CD4-positive, alpha-beta T cell (primary cell): Measurements from ENCODE around the gene GPR3. TPM values are rescaled to one million over a fixed set of nuclear protein-coding genes. Genes with fewer than 3 reads are reported as not detected.

Experiments
- ATAC-seq: fragments of 200-7000 bp; cut with Tn5 transposase; one replicate; pipeline ENCODE4 v1.10.0; 2022; ENCODE audit warnings: mild to moderate bottlenecking; ENCODE audit not compliant: poor library complexity
- CTCF ChIA-PET: fragments of 350-600 bp; sonication (Branson Sonifier 250); formaldehyde crosslinking; loops from one replicate; lab custom pipeline; 2021; ENCODE audit warnings: antibody characterized with exemption, inconsistent platforms; lab: Charles Lee
- POLR2A ChIA-PET: fragments of 350-600 bp; sonication (Branson Sonifier 250); formaldehyde crosslinking; loops from one replicate; lab custom pipeline; 2021; ENCODE audit warnings: antibody characterized with exemption, inconsistent platforms; lab: Charles Lee
- DNase-seq, 14 experiments: peaks; one replicate each; pipeline ENCODE4 v3.0.0-alpha.2; 2013 to 2020; ENCODE audit warnings: mixed read lengths in 2 of 14
- H3K27ac ChIP-seq, 2 donors: one replicate each; pipeline versions ENCODE4 v1.5.1 to v1.7.0; 2013; ENCODE audit warnings: low read length in 2 of 2, low read depth in 1 of 2, mild to moderate bottlenecking in 1 of 2
- H3K27me3 ChIP-seq, 2 experiments: 1 replicate in 1 of 2; 2 replicates in 1 of 2; pipeline versions ENCODE4 v1.6.1 to v1.7.0; 2013; ENCODE audit warnings: low read length in 2 of 2, control low read depth in 1 of 2, mild to moderate bottlenecking in 1 of 2, moderate library complexity in 1 of 2; ENCODE audit not compliant: insufficient read depth in 2 of 2, control insufficient read depth in 1 of 2
- H3K36me3 ChIP-seq: one replicate; pipeline ENCODE4 v1.6.1; 2013; ENCODE audit warnings: low read length, control low read depth; ENCODE audit not compliant: insufficient read depth
- H3K4me1 ChIP-seq: one replicate; pipeline ENCODE4 v1.6.1; 2013; ENCODE audit warnings: low read length, control low read depth; ENCODE audit not compliant: insufficient read depth
- H3K4me3 ChIP-seq: one replicate; pipeline ENCODE4 v1.5.1; 2013; ENCODE audit warnings: mild to moderate bottlenecking, low read length, moderate library complexity
- H3K9me3 ChIP-seq, 2 experiments: 1 replicate in 1 of 2; 2 replicates in 1 of 2; pipeline versions ENCODE4 v1.6.1 to v1.7.0; 2013; ENCODE audit warnings: low read length in 2 of 2, mild to moderate bottlenecking in 2 of 2, control low read depth in 1 of 2, moderate library complexity in 1 of 2; ENCODE audit not compliant: control insufficient read depth in 1 of 2, insufficient read depth in 1 of 2
- H3K27ac Mint-ChIP-seq: one replicate; pipeline ENCODE4 v1.8.0; 2020; ENCODE audit warnings: mixed read lengths
- H3K27me3 Mint-ChIP-seq: one replicate; pipeline ENCODE4 v1.8.0; 2021; ENCODE audit warnings: mixed read lengths
- H3K36me3 Mint-ChIP-seq: one replicate; pipeline ENCODE4 v1.8.0; 2021; ENCODE audit warnings: low read depth, mixed read lengths
- H3K4me1 Mint-ChIP-seq: one replicate; pipeline ENCODE4 v1.8.0; 2021; ENCODE audit warnings: low read depth, mixed read lengths
- H3K4me3 Mint-ChIP-seq: one replicate; pipeline ENCODE4 v1.8.0; 2020; ENCODE audit warnings: mild to moderate bottlenecking, mixed read lengths
- H3K9me3 Mint-ChIP-seq: one replicate; pipeline ENCODE4 v1.8.0; 2020; ENCODE audit warnings: mixed read lengths
- intact Hi-C, 2 experiments: fragments of 100-400 bp; cut with DNase I in 1 of 2; cut with micrococcal nuclease in 1 of 2; formaldehyde crosslinking; loops; one replicate each; pipeline versions ENCODE4 v1.15.1 to v1.9.0; 2023 to 2025; cut with DNase I, micrococcal nuclease
- total RNA-seq, 174 experiments: library from RNA in 2 of 174; stranded (reverse) in 2 of 174; gene quantifications; one replicate each; pipeline ENCODE4 v1.2.3 and lab custom pipeline; 2021 to 2026
- TF ChIP-seq, protein P1 (sequence below): fragments of 200-600 bp; IDR thresholded peaks from one replicate; pipeline ENCODE4 v1.8.0; 2022; ENCODE audit warnings: antibody characterized with exemption, mild to moderate bottlenecking

The GPR3 gene
- total RNA-seq, 2 experiments from 2014 or later, result 0.14 to 0.19 TPM

DNA sequence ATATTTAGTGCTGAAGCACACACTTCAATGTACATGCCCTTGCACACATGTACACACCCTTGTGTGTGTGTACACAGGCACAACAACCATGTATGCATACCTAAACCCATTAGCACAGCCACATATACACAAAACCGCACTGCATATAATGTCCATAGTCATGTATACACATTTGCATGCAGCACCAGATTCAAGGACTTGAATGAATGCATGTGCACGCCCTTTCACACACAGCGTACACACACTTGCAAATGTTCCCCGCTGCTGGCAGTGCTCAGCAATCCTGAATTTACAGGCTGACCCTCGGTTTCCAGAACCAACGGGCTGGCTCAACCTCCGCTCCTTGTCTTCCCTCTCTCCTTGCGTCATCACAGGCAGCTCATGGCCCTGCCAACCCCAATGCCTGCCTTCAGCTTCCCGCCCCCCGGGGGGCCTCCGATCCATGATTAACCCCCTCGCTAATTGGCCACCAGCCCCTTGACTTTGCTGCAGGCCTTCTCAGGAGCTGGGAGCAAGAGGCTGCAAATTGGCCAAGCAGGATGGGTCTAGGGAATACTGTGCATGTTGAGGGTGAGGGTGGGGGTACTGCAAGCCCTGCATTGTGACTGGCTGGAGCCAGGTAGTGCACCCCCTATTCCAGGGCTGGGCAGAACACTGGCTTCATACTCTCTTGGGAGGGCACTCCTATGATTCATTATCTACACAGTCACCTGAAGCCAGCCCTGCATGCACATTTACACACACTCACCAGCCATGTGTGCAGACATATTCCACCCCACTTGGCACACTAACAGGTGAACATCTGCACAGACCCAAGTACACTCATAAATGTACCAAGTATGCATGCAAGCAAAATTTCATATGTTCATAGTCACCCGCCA, 7.9 kb downstream of the GPR3 start:
- H3K36me3 Mint-ChIP-seq, result peaks cover 7% of the 10 kb centered on the region
- POLR2A ChIA-PET, result interaction anchor here (2.2 kb wide), 1 partner anchor 204 kb away, joined by 5 read pairs; the partner anchor contains the start of gene AHDC1
- CTCF ChIA-PET, result no interaction called here
- TF ChIP-seq, protein P1, sequence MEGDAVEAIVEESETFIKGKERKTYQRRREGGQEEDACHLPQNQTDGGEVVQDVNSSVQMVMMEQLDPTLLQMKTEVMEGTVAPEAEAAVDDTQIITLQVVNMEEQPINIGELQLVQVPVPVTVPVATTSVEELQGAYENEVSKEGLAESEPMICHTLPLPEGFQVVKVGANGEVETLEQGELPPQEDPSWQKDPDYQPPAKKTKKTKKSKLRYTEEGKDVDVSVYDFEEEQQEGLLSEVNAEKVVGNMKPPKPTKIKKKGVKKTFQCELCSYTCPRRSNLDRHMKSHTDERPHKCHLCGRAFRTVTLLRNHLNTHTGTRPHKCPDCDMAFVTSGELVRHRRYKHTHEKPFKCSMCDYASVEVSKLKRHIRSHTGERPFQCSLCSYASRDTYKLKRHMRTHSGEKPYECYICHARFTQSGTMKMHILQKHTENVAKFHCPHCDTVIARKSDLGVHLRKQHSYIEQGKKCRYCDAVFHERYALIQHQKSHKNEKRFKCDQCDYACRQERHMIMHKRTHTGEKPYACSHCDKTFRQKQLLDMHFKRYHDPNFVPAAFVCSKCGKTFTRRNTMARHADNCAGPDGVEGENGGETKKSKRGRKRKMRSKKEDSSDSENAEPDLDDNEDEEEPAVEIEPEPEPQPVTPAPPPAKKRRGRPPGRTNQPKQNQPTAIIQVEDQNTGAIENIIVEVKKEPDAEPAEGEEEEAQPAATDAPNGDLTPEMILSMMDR, result no peak
- Histone ChIP-seq H3K4me1 (peaks cover 22% of the 10 kb centered on the region), H3K27ac (no peak overlapping the region), H3K4me3 (no peak overlapping the region), H3K9me3 (no peaks in the 10 kb centered on the region), H3K27me3 (no peaks in the 10 kb centered on the region), H3K36me3 (peaks cover 6% of the 10 kb centered on the region)
- intact Hi-C loops, result no loop called here
- ATAC-seq (no peak), DNase-seq (no peak)
- H3K27me3 Mint-ChIP-seq, result no peaks in the 10 kb centered on the region
- peak overlapping the region; percentile 54 for H3K27ac Mint-ChIP-seq
- H3K9me3 Mint-ChIP-seq, result no peaks in the 10 kb centered on the region
- H3K4me3 Mint-ChIP-seq, result no peak overlapping the region
- H3K4me1 Mint-ChIP-seq, result peaks cover 38% of the 10 kb centered on the region

DNA sequence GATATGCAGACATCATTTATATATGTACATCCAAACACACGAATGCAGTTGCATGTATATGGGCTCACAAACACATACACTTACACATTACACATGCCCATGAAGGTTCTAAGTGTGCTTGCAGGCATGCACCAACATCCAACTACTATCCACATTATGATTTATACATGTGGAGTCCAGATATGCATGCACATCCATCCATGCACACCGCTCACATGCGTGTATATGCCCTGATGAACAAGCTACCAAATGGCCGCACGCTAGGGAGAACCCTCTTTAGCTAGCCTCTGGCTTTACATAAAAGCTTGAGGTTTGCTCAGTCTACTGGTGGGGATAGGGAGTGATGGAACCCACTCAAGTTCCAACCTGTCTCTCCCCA, 8.5 kb downstream of the GPR3 start:
- H3K4me1 Mint-ChIP-seq, result peaks cover 37% of the 10 kb centered on the region
- ChIA-PET CTCF (no interaction called here), POLR2A (interaction anchor here (0.9 kb wide), 1 partner anchor 271 kb away, joined by 3 read pairs; the partner anchor contains the start of gene IFI6)
- H3K27me3 Mint-ChIP-seq, result no peaks in the 10 kb centered on the region
- Histone ChIP-seq H3K36me3 (peaks cover 7% of the 10 kb centered on the region), H3K4me1 (peaks cover 16% of the 10 kb centered on the region), H3K4me3 (no peak overlapping the region), H3K9me3 (no peaks in the 10 kb centered on the region), H3K27ac (no peak overlapping the region), H3K27me3 (no peaks in the 10 kb centered on the region)
- H3K9me3 Mint-ChIP-seq, result no peaks in the 10 kb centered on the region
- DNase-seq (no peak), ATAC-seq (no peak)
- no peak overlapping the region for H3K4me3 Mint-ChIP-seq
- H3K27ac Mint-ChIP-seq, result peak overlapping the region; percentile 54
- TF ChIP-seq, protein P1, result no peak
- intact Hi-C loops, result no loop called here
- peaks cover 7% of the 10 kb centered on the region for H3K36me3 Mint-ChIP-seq

DNA sequence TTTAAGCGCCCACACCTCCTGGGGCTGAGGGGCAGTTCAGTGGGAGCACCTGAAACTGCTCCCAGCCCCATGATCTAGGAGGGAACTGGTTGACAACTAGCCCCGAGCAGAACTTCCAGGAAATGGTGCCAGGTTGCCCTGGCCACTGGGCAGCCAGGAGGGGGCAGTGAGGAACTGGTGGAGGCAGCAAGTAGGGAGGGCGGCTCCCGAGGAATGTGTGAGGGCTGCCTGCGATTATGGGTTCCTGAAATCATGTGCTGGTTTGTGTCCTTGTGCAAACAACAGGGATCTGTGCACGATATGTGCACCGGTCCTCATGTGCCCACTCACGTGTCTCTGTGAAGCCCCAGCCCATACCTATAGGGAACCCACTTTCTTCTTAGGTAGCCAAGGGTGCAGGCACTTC, 9.9 kb downstream of the GPR3 start:
- H3K9me3 ChIP-seq, result no peaks in the 10 kb centered on the region
- H3K27me3 ChIP-seq, result no peaks in the 10 kb centered on the region
- H3K27me3 Mint-ChIP-seq, result no peaks in the 10 kb centered on the region
- peaks cover 21% of the 10 kb centered on the region for H3K36me3 ChIP-seq
- H3K27ac Mint-ChIP-seq, result peak overlapping the region; percentile 85
- CTCF ChIA-PET, result interaction anchor here (0.8 to 1.3 kb wide), 4 partner anchors 36 to 106 kb away, joined by 3 read pairs; partner anchors contain the start of gene MAP3K6
- H3K27ac ChIP-seq, result peak overlapping the region; percentile 10 to 30
- no peak overlapping the region for H3K4me3 Mint-ChIP-seq
- peak in 5 of 14 experiments; percentile 19 to 57 (median 47) for DNase-seq
- H3K4me1 ChIP-seq, result peaks cover 16% of the 10 kb centered on the region
- no peak for ATAC-seq
- peaks cover 17% of the 10 kb centered on the region for H3K36me3 Mint-ChIP-seq
- intact Hi-C loops, result loop anchor here in 1 of 2 experiments (2.0 kb wide), 1 partner anchor 202 kb away; the partner anchor contains the start of gene AHDC1
- H3K4me3 ChIP-seq, result no peak overlapping the region
- POLR2A ChIA-PET, result interaction anchor here (0.6 to 1.9 kb wide), 6 partner anchors 28 to 429 kb away, joined by 3 to 6 read pairs (median 4); partner anchors contain the start of gene PPP1R8
- peaks cover 37% of the 10 kb centered on the region for H3K4me1 Mint-ChIP-seq
- TF ChIP-seq, protein P1, result no peak
- no peaks in the 10 kb centered on the region for H3K9me3 Mint-ChIP-seq
